Uterus (tissue), 2 donors: ENCODE measurements around the gene KRIT1.

Experiments
- CTCF ChIP-seq, 4 experiments: fragments of 200-600 bp in 2 of 4; fragments of 450-650 bp in 2 of 4; sonication (generic) in 2 of 4; IDR thresholded peaks; one replicate each; pipeline ENCODE4 v1.5.1; 2016 to 2019; ENCODE audit warnings: antibody characterized with exemption in 4 of 4, mild to moderate bottlenecking in 2 of 4, moderate library complexity in 1 of 4
- POLR2A ChIP-seq, 2 donors: fragments of 450-650 bp; IDR thresholded peaks; one replicate each; pipeline ENCODE4 v1.6.1; 2016; ENCODE audit warnings: antibody characterized with exemption in 2 of 2, mild to moderate bottlenecking in 1 of 2, moderate library complexity in 1 of 2

- TF ChIP-seq CTCF (IDR thresholded peaks at IDR 0.05) (no peak), POLR2A (IDR thresholded peaks at IDR 0.05) (no peak)
These were observed 33.8 kb upstream of the KRIT1 start for GRCh38 chr7:92279396-92280031.
